K562 (cell line): ENCODE measurements around the gene LETM1.

Experiments
- ELF4 ChIP-seq: fragments of 450-650 bp; formaldehyde crosslinking; IDR thresholded peaks from 2 replicates; pipeline ENCODE4 v1.4.0; 2022; ENCODE audit warnings: missing genetic modification characterization
- ETS1 ChIP-seq: conservative IDR thresholded peaks from 2 replicates; pipeline ENCODE4 v1.6.1; 2011; ENCODE audit warnings: low read depth, mild to moderate bottlenecking, low read length; ENCODE audit not compliant: control insufficient read depth
- HNRNPLL ChIP-seq: fragments of 200-400 bp; formaldehyde crosslinking; IDR thresholded peaks from 2 replicates; pipeline ENCODE4 v1.6.1; 2017; ENCODE audit warnings: low read length, low read depth, mild to moderate bottlenecking; ENCODE audit not compliant: poor library complexity, severe bottlenecking
- MTA2 ChIP-seq: fragments of 450-650 bp; IDR thresholded peaks from 2 replicates; pipeline ENCODE4 v1.6.1; 2016; ENCODE audit warnings: low read depth
- MYC ChIP-seq, 2 experiments: fragments of 250-450 bp in 1 of 2; sonication (Bioruptor Pico) in 1 of 2; IDR thresholded peaks; 2 replicates each; pipeline versions ENCODE4 v1.5.1 to v1.6.1; 2012 to 2021; ENCODE audit warnings: low read depth in 2 of 2, borderline replicate concordance in 1 of 2, improper control_type of control experiment in 1 of 2, low read length in 1 of 2, mild to moderate bottlenecking in 1 of 2, moderate library complexity in 1 of 2
- NEUROD1 ChIP-seq: fragments of 150-350 bp; IDR thresholded peaks from 2 replicates; pipeline ENCODE4 v1.6.1; 2014; ENCODE audit warnings: borderline replicate concordance, low read length, low read depth; ENCODE audit not compliant: partially characterized antibody
- SETDB1 ChIP-seq: IDR thresholded peaks from one replicate; pipeline ENCODE4 v1.6.1; 2012; ENCODE audit warnings: low read length, control low read depth, inconsistent platforms
- USF1 ChIP-seq: sonication (generic); formaldehyde crosslinking; IDR thresholded peaks from 2 replicates; pipeline ENCODE4 v1.9.0; 2022; ENCODE audit warnings: mild to moderate bottlenecking, missing genetic modification reagents
- XRCC5 ChIP-seq: fragments of 200-400 bp; formaldehyde crosslinking; IDR thresholded peaks from 2 replicates; pipeline ENCODE4 v1.6.1; 2017; ENCODE audit warnings: low read depth, mild to moderate bottlenecking, low read length

- TF ChIP-seq NEUROD1, result no peak
- no peak for TF ChIP-seq HNRNPLL
- no peak for TF ChIP-seq USF1 (CRISPR knock-in tag)
- TF ChIP-seq XRCC5, result no peak
- TF ChIP-seq SETDB1, result no peak
- no peak for TF ChIP-seq ELF4 (CRISPR knock-in tag)
- TF ChIP-seq ETS1, result no peak
- no peak for TF ChIP-seq MYC (IDR thresholded peaks at IDR 0.05; ENCODE audit: low read depth, low read length)
- no peak for TF ChIP-seq MYC (CRISPR knock-in tag; IDR thresholded peaks at IDR 0.05; ENCODE audit: borderline replicate concordance, low read depth)
- no peak for TF ChIP-seq MTA2
Observed at GRCh38 chr4:1800805-1801204, 55.2 kb downstream of the LETM1 start.
